NCI-H128 (cell line): Measurements from ENCODE around the gene NR3C2.

Experiments
- DNase-seq: peaks from one replicate; lab custom pipeline; 2025; ENCODE audit not compliant: unreplicated experiment; lab: John Stamatoyannopoulos, UW

NR3C2 gene

GRCh38 chr4:148441986-148442831 lies at the start of gene NR3C2:
TSS of gene NR3C2 (minus strand) at chr4:148442414.
- DNase-seq, result no peak

GRCh38 chr4:148487181-148487580 lies 45.0 kb upstream of the NR3C2 start:
- no peak for DNase-seq

- no peak for DNase-seq
These were observed 39.4 kb upstream of the NR3C2 start for GRCh38 chr4:148481636-148482035.

GRCh38 chr4:148477276-148477675 lies 35.1 kb upstream of the NR3C2 start:
- DNase-seq, result no peak

- DNase-seq, result no peak
These were observed 27.7 kb upstream of the NR3C2 start for GRCh38 chr4:148469938-148470337.

GRCh38 chr4:148454835-148455234 lies 12.6 kb upstream of the NR3C2 start:
- no peak for DNase-seq

- DNase-seq, result no peak
These were observed 11.6 kb upstream of the NR3C2 start for GRCh38 chr4:148453833-148454232.

- DNase-seq, result no peak
These were observed 10.8 kb upstream of the NR3C2 start for GRCh38 chr4:148452970-148453369.

- DNase-seq, result no peak
These were observed 7.7 kb upstream of the NR3C2 start for GRCh38 chr4:148449921-148450320.

GRCh38 chr4:148448141-148448540 lies 5.9 kb upstream of the NR3C2 start:
- no peak for DNase-seq

GRCh38 chr4:148447681-148448080 lies 5.5 kb upstream of the NR3C2 start:
- no peak for DNase-seq

- DNase-seq, result no peak
These were observed 3.7 kb upstream of the NR3C2 start for GRCh38 chr4:148445860-148446330.

- DNase-seq, result no peak
These were observed 3.1 kb upstream of the NR3C2 start for GRCh38 chr4:148445071-148445859.

- DNase-seq, result no peak
These were observed 2.3 kb upstream of the NR3C2 start for GRCh38 chr4:148444296-148445070.

GRCh38 chr4:148443512-148444295 lies 1.5 kb upstream of the NR3C2 start:
- DNase-seq, result no peak

GRCh38 chr4:148442832-148443511 lies 758 bp upstream of the NR3C2 start:
- no peak for DNase-seq

GRCh38 chr4:148441624-148441985 lies 609 bp downstream of the NR3C2 start:
- no peak for DNase-seq

GRCh38 chr4:148438047-148438446 lies 4.2 kb downstream of the NR3C2 start:
- DNase-seq, result no peak

GRCh38 chr4:148437439-148437838 lies 4.8 kb downstream of the NR3C2 start:
- DNase-seq, result no peak

- DNase-seq, result no peak
These were observed 5.7 kb downstream of the NR3C2 start for GRCh38 chr4:148436512-148436911.
